ENCODE measurements around the gene CENPO.

CENPO gene

GRCh38 chr2:24763843-24764242, 29.4 kb upstream of the CENPO start:
- H3K36me3 ChIP-seq (ENCODE audit: control insufficient read depth, insufficient read depth, low read length, severe bottlenecking): peaks cover 31% of the 10 kb centered on the region
- H3K27me3 ChIP-seq (replicated peaks; ENCODE audit: control insufficient read depth, insufficient read depth, low read length): no peaks in the 10 kb centered on the region
- no peak overlapping the region for H3K9ac ChIP-seq (ENCODE audit: low read length)
- no peak for DNase-seq (ENCODE audit: low read depth)
- no peak overlapping the region for H3K4me3 ChIP-seq (ENCODE audit: low read length)
- H3K4me1 ChIP-seq (ENCODE audit: control insufficient read depth, insufficient read depth, low read length): peaks cover 4% of the 10 kb centered on the region
- no peaks in the 10 kb centered on the region for H3K9me3 ChIP-seq (ENCODE audit: control insufficient read depth, low read length)

- H3K9me3 ChIP-seq (ENCODE audit: control insufficient read depth, low read length): no peaks in the 10 kb centered on the region
- H3K27me3 ChIP-seq (replicated peaks; ENCODE audit: control insufficient read depth, insufficient read depth, low read length): no peaks in the 10 kb centered on the region
- peaks cover 30% of the 10 kb centered on the region for H3K36me3 ChIP-seq (ENCODE audit: control insufficient read depth, insufficient read depth, low read length, severe bottlenecking)
- H3K4me3 ChIP-seq (ENCODE audit: low read length): no peak overlapping the region
- H3K9ac ChIP-seq (ENCODE audit: low read length): no peak overlapping the region
- no peak for DNase-seq (ENCODE audit: low read depth)
- H3K4me1 ChIP-seq (ENCODE audit: control insufficient read depth, insufficient read depth, low read length): peaks cover 4% of the 10 kb centered on the region
These were observed 26.6 kb upstream of the CENPO start for GRCh38 chr2:24766609-24767008.

GRCh38 chr2:24768013-24768412, 25.2 kb upstream of the CENPO start:
- DNase-seq (ENCODE audit: low read depth): no peak
- H3K27me3 ChIP-seq (replicated peaks; ENCODE audit: control insufficient read depth, insufficient read depth, low read length): no peaks in the 10 kb centered on the region
- H3K9me3 ChIP-seq (ENCODE audit: control insufficient read depth, low read length): no peaks in the 10 kb centered on the region
- H3K9ac ChIP-seq (ENCODE audit: low read length): no peak overlapping the region
- H3K4me1 ChIP-seq (ENCODE audit: control insufficient read depth, insufficient read depth, low read length): peaks cover 4% of the 10 kb centered on the region
- no peak overlapping the region for H3K4me3 ChIP-seq (ENCODE audit: low read length)
- peaks cover 22% of the 10 kb centered on the region for H3K36me3 ChIP-seq (ENCODE audit: control insufficient read depth, insufficient read depth, low read length, severe bottlenecking)

GRCh38 chr2:24768601-24769000, 24.6 kb upstream of the CENPO start:
- no peaks in the 10 kb centered on the region for H3K9me3 ChIP-seq (ENCODE audit: control insufficient read depth, low read length)
- H3K36me3 ChIP-seq (ENCODE audit: control insufficient read depth, insufficient read depth, low read length, severe bottlenecking): peaks cover 21% of the 10 kb centered on the region
- H3K4me3 ChIP-seq (ENCODE audit: low read length): no peak overlapping the region
- H3K9ac ChIP-seq (ENCODE audit: low read length): no peak overlapping the region
- DNase-seq (ENCODE audit: low read depth): no peak
- no peaks in the 10 kb centered on the region for H3K27me3 ChIP-seq (replicated peaks; ENCODE audit: control insufficient read depth, insufficient read depth, low read length)
- H3K4me1 ChIP-seq (ENCODE audit: control insufficient read depth, insufficient read depth, low read length): peaks cover 4% of the 10 kb centered on the region

GRCh38 chr2:24771061-24771460, 22.2 kb upstream of the CENPO start:
- DNase-seq (ENCODE audit: low read depth): no peak
- no peak overlapping the region for H3K9ac ChIP-seq (ENCODE audit: low read length)
- H3K9me3 ChIP-seq (ENCODE audit: control insufficient read depth, low read length): no peaks in the 10 kb centered on the region
- no peak overlapping the region for H3K4me3 ChIP-seq (ENCODE audit: low read length)
- no peaks in the 10 kb centered on the region for H3K4me1 ChIP-seq (ENCODE audit: control insufficient read depth, insufficient read depth, low read length)
- H3K36me3 ChIP-seq (ENCODE audit: control insufficient read depth, insufficient read depth, low read length, severe bottlenecking): peaks cover 14% of the 10 kb centered on the region
- H3K27me3 ChIP-seq (replicated peaks; ENCODE audit: control insufficient read depth, insufficient read depth, low read length): no peaks in the 10 kb centered on the region

- no peak for DNase-seq (ENCODE audit: low read depth)
- Histone ChIP-seq H3K27me3 (replicated peaks; ENCODE audit: control insufficient read depth, insufficient read depth, low read length) (no peaks in the 10 kb centered on the region), H3K4me3 (ENCODE audit: low read length) (no peak overlapping the region), H3K9me3 (ENCODE audit: control insufficient read depth, low read length) (no peaks in the 10 kb centered on the region), H3K36me3 (ENCODE audit: control insufficient read depth, insufficient read depth, low read length, severe bottlenecking) (peaks cover 14% of the 10 kb centered on the region), H3K4me1 (ENCODE audit: control insufficient read depth, insufficient read depth, low read length) (no peaks in the 10 kb centered on the region), H3K9ac (ENCODE audit: low read length) (no peak overlapping the region)
These were observed 21.2 kb upstream of the CENPO start for GRCh38 chr2:24771764-24772586.

- Histone ChIP-seq H3K36me3 (ENCODE audit: control insufficient read depth, insufficient read depth, low read length, severe bottlenecking) (peaks cover 9% of the 10 kb centered on the region), H3K9me3 (ENCODE audit: control insufficient read depth, low read length) (no peaks in the 10 kb centered on the region), H3K9ac (ENCODE audit: low read length) (no peak overlapping the region), H3K27me3 (replicated peaks; ENCODE audit: control insufficient read depth, insufficient read depth, low read length) (no peaks in the 10 kb centered on the region), H3K4me3 (ENCODE audit: low read length) (no peak overlapping the region), H3K4me1 (ENCODE audit: control insufficient read depth, insufficient read depth, low read length) (no peaks in the 10 kb centered on the region)
- DNase-seq (ENCODE audit: low read depth): no peak
These were observed 18.9 kb upstream of the CENPO start for GRCh38 chr2:24774373-24774772.

- H3K9ac ChIP-seq (ENCODE audit: low read length): no peak overlapping the region
- DNase-seq (ENCODE audit: low read depth): no peak
These were observed 14.1 kb upstream of the CENPO start for GRCh38 chr2:24779116-24779515.

GRCh38 chr2:24783641-24784040, 9.6 kb upstream of the CENPO start:
- no peaks in the 10 kb centered on the region for H3K9me3 ChIP-seq (ENCODE audit: control insufficient read depth, low read length)
- H3K4me1 ChIP-seq (ENCODE audit: control insufficient read depth, insufficient read depth, low read length): no peaks in the 10 kb centered on the region
- H3K36me3 ChIP-seq (ENCODE audit: control insufficient read depth, insufficient read depth, low read length, severe bottlenecking): no peaks in the 10 kb centered on the region
- no peak overlapping the region for H3K9ac ChIP-seq (ENCODE audit: low read length)
- no peak for DNase-seq (ENCODE audit: low read depth)
- peaks cover 5% of the 10 kb centered on the region for H3K27me3 ChIP-seq (replicated peaks; ENCODE audit: control insufficient read depth, insufficient read depth, low read length)
- no peak overlapping the region for H3K4me3 ChIP-seq (ENCODE audit: low read length)

More at GRCh38 chr2:24779116-24779515, 14.1 kb upstream of the CENPO start:
- no peaks in the 10 kb centered on the region for H3K4me1 ChIP-seq (ENCODE audit: control insufficient read depth, insufficient read depth, low read length)
- H3K36me3 ChIP-seq (ENCODE audit: control insufficient read depth, insufficient read depth, low read length, severe bottlenecking): no peaks in the 10 kb centered on the region
- peaks cover 5% of the 10 kb centered on the region for H3K27me3 ChIP-seq (replicated peaks; ENCODE audit: control insufficient read depth, insufficient read depth, low read length)
- H3K4me3 ChIP-seq (ENCODE audit: low read length): no peak overlapping the region
- no peaks in the 10 kb centered on the region for H3K9me3 ChIP-seq (ENCODE audit: control insufficient read depth, low read length)

GRCh38 chr2:24785671-24786321, 7.4 kb upstream of the CENPO start:
- Histone ChIP-seq H3K36me3 (ENCODE audit: control insufficient read depth, insufficient read depth, low read length, severe bottlenecking) (peaks cover 10% of the 10 kb centered on the region), H3K9ac (ENCODE audit: low read length) (no peak overlapping the region), H3K27me3 (replicated peaks; ENCODE audit: control insufficient read depth, insufficient read depth, low read length) (peaks cover 5% of the 10 kb centered on the region), H3K9me3 (ENCODE audit: control insufficient read depth, low read length) (no peaks in the 10 kb centered on the region), H3K4me1 (ENCODE audit: control insufficient read depth, insufficient read depth, low read length) (no peaks in the 10 kb centered on the region), H3K4me3 (ENCODE audit: low read length) (no peak overlapping the region)
- DNase-seq (ENCODE audit: low read depth): no peak

- H3K4me3 ChIP-seq (ENCODE audit: low read length): no peak overlapping the region
- peaks cover 5% of the 10 kb centered on the region for H3K27me3 ChIP-seq (replicated peaks; ENCODE audit: control insufficient read depth, insufficient read depth, low read length)
- no peak for DNase-seq (ENCODE audit: low read depth)
- H3K36me3 ChIP-seq (ENCODE audit: control insufficient read depth, insufficient read depth, low read length, severe bottlenecking): peaks cover 10% of the 10 kb centered on the region
- H3K4me1 ChIP-seq (ENCODE audit: control insufficient read depth, insufficient read depth, low read length): peaks cover 3% of the 10 kb centered on the region
- no peak overlapping the region for H3K9ac ChIP-seq (ENCODE audit: low read length)
- H3K9me3 ChIP-seq (ENCODE audit: control insufficient read depth, low read length): no peaks in the 10 kb centered on the region
These were observed 5.7 kb upstream of the CENPO start for GRCh38 chr2:24787532-24787931.
